Posterior vena cava (tissue), 2 donors: Measurements from ENCODE around the gene SLC35F4. TPM values are rescaled to one million over a fixed set of nuclear protein-coding genes. Genes with fewer than 3 reads are reported as not detected.
A peak's percentile ranks its signal among the peaks of the same experiment; 100 is the strongest.
"Not testable (repeated sequence)": the region's sequence is repeated elsewhere in the genome, so short reads cannot be mapped to it uniquely, and the experiment has no call there.

Experiments
- DNase-seq: peaks from one replicate; pipeline ENCODE4 v3.0.0-alpha.2; 2020; ENCODE audit warnings: low spot score
- intact Hi-C, 2 donors: fragments of 100-400 bp; cut with DNase I; formaldehyde crosslinking; loops; one replicate each; pipeline versions ENCODE4 v1.14.1 to v1.14.2; 2022 to 2023
- long read RNA-seq, 2 donors: library from polyadenylated mRNA; unstranded; transcript quantifications; one replicate each; pipeline ENCODE4 v2.0.0, GENCODE V29; 2020 to 2021
- total RNA-seq, 2 donors: library from RNA; stranded (reverse); fragmentation: NEBNext Ultra II Directional; extraction: Animal tissue kit (Norgen Biotek cat#: 25700); gene quantifications; one replicate each; pipeline ENCODE4 v1.2.1, GENCODE V29; 2021
- donor health status: DM: yes; HTN: yes; CAD: no.
- donor health status: DM: yes; HTN: yes; CAD: no.

SLC35F4 gene
- 1 to 10 TPM; 3.9 to 7.1 TPM for total RNA-seq
- long read RNA-seq, donor 1, partial matches to known transcripts, result 0 of 3 reads
- long read RNA-seq, donor 1, other reads (novel, unspliced or antisense), result 3 of 3 reads
- long read RNA-seq, donor 2, partial matches to known transcripts, result 0 of 7 reads
- long read RNA-seq, donor 2, other reads (novel, unspliced or antisense), result 7 of 7 reads

GRCh38 chr14:57865403-57866198 is at the start of gene SLC35F4:
TSS of gene SLC35F4 (minus strand) at chr14:57866092.
- DNase-seq, result peak; percentile 73
- intact Hi-C loops, result no loop called here

- intact Hi-C loops, result no loop called here
- DNase-seq, result no peak
Measured at GRCh38 chr14:57909626-57910025, 43.7 kb upstream of the SLC35F4 start.

GRCh38 chr14:57903954-57904353 is 38.1 kb upstream of the SLC35F4 start:
- no peak for DNase-seq
- intact Hi-C loops, result no loop called here

- DNase-seq, result no peak
- intact Hi-C loops, result no loop called here
Measured at GRCh38 chr14:57898837-57899572, 33.1 kb upstream of the SLC35F4 start.

GRCh38 chr14:57897144-57897748 is 31.4 kb upstream of the SLC35F4 start:
- intact Hi-C loops, result no loop called here
- no peak for DNase-seq

GRCh38 chr14:57889245-57889644 is 23.4 kb upstream of the SLC35F4 start:
- intact Hi-C loops, result no loop called here
- DNase-seq, result peak; percentile 87

- DNase-seq, result no peak
- intact Hi-C loops, result no loop called here
Measured at GRCh38 chr14:57884175-57884574, 18.3 kb upstream of the SLC35F4 start.

GRCh38 chr14:57883061-57883460 is 17.2 kb upstream of the SLC35F4 start:
- intact Hi-C loops, result no loop called here
- DNase-seq, result no peak

- intact Hi-C loops, result no loop called here
- no peak for DNase-seq
Measured at GRCh38 chr14:57879516-57879915, 13.6 kb upstream of the SLC35F4 start.

GRCh38 chr14:57875985-57876384 is 10.1 kb upstream of the SLC35F4 start:
- intact Hi-C loops, result no loop called here
- no peak for DNase-seq

GRCh38 chr14:57875296-57875695 is 9.4 kb upstream of the SLC35F4 start:
- no peak for DNase-seq
- intact Hi-C loops, result no loop called here

- no peak for DNase-seq
- intact Hi-C loops, result no loop called here
Measured at GRCh38 chr14:57871459-57872080, 5.7 kb upstream of the SLC35F4 start.

GRCh38 chr14:57870686-57871457 is 5.0 kb upstream of the SLC35F4 start:
- DNase-seq, result no peak
- intact Hi-C loops, result no loop called here

GRCh38 chr14:57869617-57870016 is 3.7 kb upstream of the SLC35F4 start:
- DNase-seq, result no peak
- intact Hi-C loops, result no loop called here

- DNase-seq, result no peak
- intact Hi-C loops, result no loop called here
Measured at GRCh38 chr14:57866199-57866705, 360 bp upstream of the SLC35F4 start.

- no peak for DNase-seq
- intact Hi-C loops, result no loop called here
Measured at GRCh38 chr14:57865066-57865402, 858 bp downstream of the SLC35F4 start.

GRCh38 chr14:57864659-57865058 is 1.2 kb downstream of the SLC35F4 start:
- no peak for DNase-seq
- intact Hi-C loops, result no loop called here

GRCh38 chr14:57863471-57863870 is 2.4 kb downstream of the SLC35F4 start:
- no peak for DNase-seq
- intact Hi-C loops, result no loop called here

- intact Hi-C loops, DNase-seq: not testable (repeated sequence)
Measured at GRCh38 chr14:57855666-57856065, 10.2 kb downstream of the SLC35F4 start.
